Measurements from ENCODE around the gene DOCK11.
"Not testable (repeated sequence)": the region's sequence is repeated elsewhere in the genome, so short reads cannot be mapped to it uniquely, and the experiment has no call there.

The DOCK11 gene

DNA sequence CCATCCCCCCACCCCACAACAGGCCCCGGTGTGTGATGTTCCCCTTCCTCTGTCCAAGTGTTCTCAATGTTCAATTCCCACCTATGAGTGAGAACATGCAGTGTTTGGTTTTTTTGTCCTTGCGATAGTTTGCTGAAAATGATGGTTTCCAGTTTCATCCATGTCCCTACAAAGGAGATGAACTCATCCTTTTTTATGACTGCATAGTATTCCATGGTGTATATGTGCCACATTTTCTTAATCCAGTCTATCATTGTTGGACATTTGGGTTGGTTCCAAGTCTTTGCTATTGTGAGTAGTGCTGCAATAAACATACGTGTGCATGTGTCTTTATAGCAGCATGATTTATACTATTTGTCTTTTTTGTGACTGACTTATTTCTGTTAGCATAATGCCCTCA is 236.9 kb downstream of the DOCK11 start:
- DNase-seq (ENCODE audit: low read depth, low spot score): not testable (repeated sequence)

DNA sequence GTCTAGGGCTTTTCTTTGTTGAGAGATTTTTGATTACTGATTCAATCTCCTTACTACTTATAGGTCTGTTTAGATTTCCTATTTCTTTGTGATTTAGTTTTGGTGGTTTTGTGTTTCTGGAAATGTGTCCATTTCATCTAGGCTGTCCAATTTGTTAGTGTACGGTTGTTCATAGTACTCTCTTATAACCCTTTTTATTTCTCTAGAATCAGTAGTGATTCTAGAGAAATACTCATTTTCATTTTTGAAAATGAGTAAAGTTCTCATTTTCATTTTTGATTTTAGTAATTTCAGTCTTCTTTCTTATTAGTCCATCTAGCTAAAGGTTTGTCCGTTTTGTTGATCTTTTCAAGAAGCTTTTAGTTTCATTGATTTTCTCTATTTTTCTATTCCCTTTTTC is 239.3 kb downstream of the DOCK11 start:
- DNase-seq (ENCODE audit: low read depth, low spot score): no peak
